HG03442 (cell line): ENCODE results near the gene PLB1.
A peak's percentile ranks its signal among the peaks of the same experiment; 100 is the strongest.
"Not testable (repeated sequence)": the region's sequence is repeated elsewhere in the genome, so short reads cannot be mapped to it uniquely, and the experiment has no call there.

Experiments used
- ATAC-seq: cut with Tn5 transposase; IDR thresholded peaks from one replicate; pipeline ENCODE4 v1.9.1; 2021; ENCODE audit warnings: mild to moderate bottlenecking, moderate library complexity; ENCODE audit not compliant: unreplicated experiment

The PLB1 gene

GRCh38 chr2:28662044-28662443 lies 166.2 kb downstream of the PLB1 start:
- no peak for ATAC-seq

- no peak for ATAC-seq
Observed at GRCh38 chr2:28662468-28663181, 166.8 kb downstream of the PLB1 start.

GRCh38 chr2:28663359-28663758 lies 167.5 kb downstream of the PLB1 start:
- ATAC-seq, result no peak

- ATAC-seq, result no peak
Observed at GRCh38 chr2:28664120-28664842, 168.4 kb downstream of the PLB1 start.

GRCh38 chr2:28665041-28665704 lies 169.3 kb downstream of the PLB1 start:
- ATAC-seq, result no peak

- not testable (repeated sequence) for ATAC-seq
Observed at GRCh38 chr2:28665811-28666377, 170.0 kb downstream of the PLB1 start.

GRCh38 chr2:28666496-28667184 lies 170.8 kb downstream of the PLB1 start:
- ATAC-seq, result no peak

- no peak for ATAC-seq
Observed at GRCh38 chr2:28667261-28667660, 171.4 kb downstream of the PLB1 start.

GRCh38 chr2:28668106-28668814 lies 172.4 kb downstream of the PLB1 start:
- no peak for ATAC-seq

- ATAC-seq, result no peak
Observed at GRCh38 chr2:28668880-28669279, 173.0 kb downstream of the PLB1 start.

GRCh38 chr2:28670856-28671255 lies 175.0 kb downstream of the PLB1 start:
- no peak for ATAC-seq

GRCh38 chr2:28673338-28673737 lies 177.5 kb downstream of the PLB1 start:
- ATAC-seq, result no peak

- no peak for ATAC-seq
Observed at GRCh38 chr2:28674062-28674712, 178.3 kb downstream of the PLB1 start.

- no peak for ATAC-seq
Observed at GRCh38 chr2:28674713-28675068, 178.8 kb downstream of the PLB1 start.

GRCh38 chr2:28676152-28676835 lies 180.4 kb downstream of the PLB1 start:
- no peak for ATAC-seq

- ATAC-seq, result no peak
Observed at GRCh38 chr2:28678175-28678855, 182.5 kb downstream of the PLB1 start.

GRCh38 chr2:28678944-28679343 lies 183.1 kb downstream of the PLB1 start:
- ATAC-seq, result no peak

GRCh38 chr2:28680657-28681056 lies 184.8 kb downstream of the PLB1 start:
- ATAC-seq, result no peak

GRCh38 chr2:28681158-28681571 lies 185.3 kb downstream of the PLB1 start:
- ATAC-seq, result peak; percentile 88
